Measurements from ENCODE around the gene MRPS18A. TPM values are rescaled to one million over a fixed set of nuclear protein-coding genes. Genes with fewer than 3 reads are reported as not detected.

The MRPS18A gene
- total RNA-seq, 1 donor from 2014 or later: 79.5 TPM

DNA sequence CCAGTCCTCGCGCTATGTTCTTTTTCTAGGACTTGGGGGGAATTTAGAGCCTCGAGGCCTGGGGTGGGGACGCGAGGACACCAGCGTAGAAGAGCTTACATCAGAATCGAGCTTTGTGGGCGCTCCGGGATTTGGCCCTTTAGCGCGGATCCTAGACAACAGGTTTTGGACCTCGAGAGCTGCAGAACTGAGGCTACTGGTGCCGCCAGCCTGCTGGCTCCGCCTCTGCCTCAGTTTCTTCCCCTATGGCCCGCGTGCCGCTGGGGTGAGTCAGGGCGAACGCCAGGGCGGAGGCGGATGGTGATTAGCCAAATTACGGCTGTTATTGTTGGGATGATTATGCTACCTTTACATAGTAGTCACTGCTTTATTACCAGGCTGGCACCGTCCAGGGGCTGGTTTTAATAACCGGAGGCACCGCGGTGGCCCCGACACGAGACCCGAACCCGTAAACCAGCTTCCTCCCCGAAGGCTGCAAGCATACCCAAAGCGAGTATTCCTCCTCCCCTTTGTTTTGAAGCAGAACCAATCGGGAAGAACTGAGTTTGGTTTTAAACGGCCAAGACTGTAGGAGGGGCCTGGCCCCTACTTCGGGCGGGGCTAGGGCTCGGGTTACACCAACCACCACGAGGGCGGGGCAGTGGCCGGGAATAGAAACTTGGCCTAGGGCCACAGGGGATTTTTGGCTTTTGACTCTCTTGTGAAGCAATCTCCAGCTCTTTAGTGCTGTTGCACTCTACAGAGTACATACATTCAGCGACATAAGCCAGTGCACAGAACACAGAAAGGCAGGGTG, 57.9 kb downstream of the MRPS18A start:
- Histone ChIP-seq H3K27me3 (ENCODE audit: control insufficient read depth, insufficient read depth, low read length) (no peaks in the 10 kb centered on the region), H3K4me3 (ENCODE audit: low read depth, low read length) (peak overlapping the region; percentile 91), H3K36me3 (ENCODE audit: control insufficient read depth, insufficient read depth, low read length) (peaks cover 15% of the 10 kb centered on the region)
- TF ChIP-seq, protein P1, sequence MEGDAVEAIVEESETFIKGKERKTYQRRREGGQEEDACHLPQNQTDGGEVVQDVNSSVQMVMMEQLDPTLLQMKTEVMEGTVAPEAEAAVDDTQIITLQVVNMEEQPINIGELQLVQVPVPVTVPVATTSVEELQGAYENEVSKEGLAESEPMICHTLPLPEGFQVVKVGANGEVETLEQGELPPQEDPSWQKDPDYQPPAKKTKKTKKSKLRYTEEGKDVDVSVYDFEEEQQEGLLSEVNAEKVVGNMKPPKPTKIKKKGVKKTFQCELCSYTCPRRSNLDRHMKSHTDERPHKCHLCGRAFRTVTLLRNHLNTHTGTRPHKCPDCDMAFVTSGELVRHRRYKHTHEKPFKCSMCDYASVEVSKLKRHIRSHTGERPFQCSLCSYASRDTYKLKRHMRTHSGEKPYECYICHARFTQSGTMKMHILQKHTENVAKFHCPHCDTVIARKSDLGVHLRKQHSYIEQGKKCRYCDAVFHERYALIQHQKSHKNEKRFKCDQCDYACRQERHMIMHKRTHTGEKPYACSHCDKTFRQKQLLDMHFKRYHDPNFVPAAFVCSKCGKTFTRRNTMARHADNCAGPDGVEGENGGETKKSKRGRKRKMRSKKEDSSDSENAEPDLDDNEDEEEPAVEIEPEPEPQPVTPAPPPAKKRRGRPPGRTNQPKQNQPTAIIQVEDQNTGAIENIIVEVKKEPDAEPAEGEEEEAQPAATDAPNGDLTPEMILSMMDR (IDR thresholded peaks at IDR 0.05; ENCODE audit: insufficient read depth, low read length, severe bottlenecking): no peak
- DNase-seq (ENCODE audit: low read depth): peak; percentile 97
- peak; percentile 89 for FAIRE-seq

DNA sequence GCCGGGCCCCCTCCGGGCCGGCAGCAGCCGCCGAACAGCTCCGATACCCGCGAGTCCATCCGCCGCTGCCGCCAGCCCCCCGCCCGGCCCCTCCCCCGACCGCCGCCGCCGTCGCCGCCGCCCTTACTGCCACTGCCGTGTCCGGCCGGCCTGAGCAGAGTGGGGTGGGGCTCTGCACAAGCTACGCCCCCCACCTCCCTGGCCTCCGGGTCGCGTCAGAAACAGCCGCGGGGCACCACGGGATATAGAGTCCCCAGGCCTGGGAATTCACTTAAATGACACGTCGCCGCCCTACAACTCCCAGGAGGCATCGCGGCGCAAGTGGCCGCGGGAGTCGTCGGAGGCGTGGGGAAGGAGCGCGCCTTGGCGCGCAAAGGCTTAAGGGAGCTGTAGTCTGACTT, 58.5 kb downstream of the MRPS18A start, which contains the start of gene GTPBP2:
Gene GTPBP2 (minus strand): TSS at position 161 of the 401 bp plus-strand sequence. CDS start 102 bp downstream, at position 59.
- peak; percentile 96 for DNase-seq (ENCODE audit: low read depth)
- TF ChIP-seq, protein P1 (IDR thresholded peaks at IDR 0.05; ENCODE audit: insufficient read depth, low read length, severe bottlenecking): no peak
- H3K36me3 ChIP-seq (ENCODE audit: control insufficient read depth, insufficient read depth, low read length): peaks cover 21% of the 10 kb centered on the region
- FAIRE-seq: no peak
- no peaks in the 10 kb centered on the region for H3K27me3 ChIP-seq (ENCODE audit: control insufficient read depth, insufficient read depth, low read length)
- peak within 1 kb of the TSS; percentile 91 for H3K4me3 ChIP-seq (ENCODE audit: low read depth, low read length)

DNA sequence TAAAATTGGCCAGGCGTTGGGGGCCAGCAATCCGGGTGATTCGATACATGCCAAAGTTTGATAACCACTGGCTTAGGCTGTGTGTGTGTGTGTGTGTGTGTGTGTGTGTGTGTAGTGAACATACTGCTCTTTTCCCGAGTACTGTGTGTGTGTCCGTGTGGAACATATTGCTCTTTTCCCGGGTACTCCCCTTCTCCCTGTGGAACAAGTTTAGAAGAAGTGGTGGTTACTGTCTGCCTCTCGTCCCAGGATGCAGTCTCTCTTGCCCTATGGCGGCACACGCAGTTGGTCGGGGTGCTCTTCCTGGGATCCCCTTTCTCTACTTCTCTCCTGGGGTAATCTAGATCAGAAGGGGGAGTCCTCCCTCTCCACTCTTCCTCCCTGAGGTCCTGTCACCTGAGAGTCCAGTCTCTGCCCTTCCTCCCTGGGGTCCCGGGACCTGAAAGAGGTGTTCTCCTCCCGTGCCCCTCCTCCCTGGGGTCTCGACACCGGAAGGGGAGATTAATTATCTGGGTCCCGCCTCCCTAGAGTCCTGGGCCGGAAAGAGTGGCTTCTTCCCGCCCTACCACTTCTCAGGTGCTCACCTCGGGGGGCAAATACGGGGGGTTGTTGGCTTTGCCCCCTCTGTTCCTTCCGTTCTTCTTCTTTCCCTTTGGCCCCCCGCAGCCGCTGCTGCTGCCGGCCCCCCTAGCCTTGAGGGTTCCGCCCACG, 59.0 kb downstream of the MRPS18A start:
- H3K36me3 ChIP-seq (ENCODE audit: control insufficient read depth, insufficient read depth, low read length): peaks cover 26% of the 10 kb centered on the region
- peak overlapping the region; percentile 91 for H3K4me3 ChIP-seq (ENCODE audit: low read depth, low read length)
- DNase-seq (ENCODE audit: low read depth): peak; percentile 18
- no peaks in the 10 kb centered on the region for H3K27me3 ChIP-seq (ENCODE audit: control insufficient read depth, insufficient read depth, low read length)
- TF ChIP-seq, protein P1 (IDR thresholded peaks at IDR 0.05; ENCODE audit: insufficient read depth, low read length, severe bottlenecking): no peak
- FAIRE-seq: no peak

DNA sequence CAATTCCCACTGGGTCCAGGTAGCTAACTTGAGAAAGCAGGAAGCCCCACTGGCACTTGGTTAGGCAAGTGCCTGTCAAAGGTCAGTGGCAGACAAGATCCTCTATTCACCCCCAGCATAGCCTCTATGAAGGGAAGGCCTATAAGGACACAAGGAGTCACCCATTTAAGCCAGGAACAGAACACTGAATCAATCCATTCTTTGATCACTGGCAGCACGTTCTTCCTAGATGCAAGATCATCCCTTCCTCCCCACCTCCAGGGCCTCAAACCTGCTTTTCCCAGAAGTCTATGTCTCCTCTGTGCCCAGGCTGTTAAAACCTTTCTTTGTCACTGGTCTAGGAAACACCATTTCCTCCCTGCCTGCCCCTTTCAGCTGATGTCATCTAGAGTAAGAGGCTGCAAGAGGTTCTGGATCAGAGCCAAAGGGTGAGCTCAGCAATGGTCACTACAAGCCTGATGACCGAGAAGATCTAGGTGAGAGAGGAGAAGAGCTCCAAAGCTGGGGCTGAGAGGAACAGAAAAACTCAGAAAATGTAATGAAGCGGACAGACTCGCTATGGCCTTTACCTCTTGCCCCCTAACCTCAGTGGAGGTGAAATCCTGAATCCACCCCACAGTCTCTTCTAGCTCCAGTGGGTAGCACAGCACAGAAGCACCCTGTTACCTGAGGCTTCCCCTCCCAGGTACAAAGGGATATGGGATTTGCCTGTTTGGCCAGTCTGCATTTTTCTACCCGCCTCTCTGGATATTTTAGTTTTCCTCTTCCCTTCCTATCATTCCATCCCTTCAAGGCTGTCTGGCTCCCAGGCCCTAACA, 60.4 kb downstream of the MRPS18A start:
- Histone ChIP-seq H3K4me3 (ENCODE audit: low read depth, low read length) (peak overlapping the region; percentile 91), H3K27me3 (ENCODE audit: control insufficient read depth, insufficient read depth, low read length) (no peaks in the 10 kb centered on the region), H3K36me3 (ENCODE audit: control insufficient read depth, insufficient read depth, low read length) (peaks cover 33% of the 10 kb centered on the region)
- FAIRE-seq (peak; percentile 32), DNase-seq (ENCODE audit: low read depth) (peak; percentile 94)
- TF ChIP-seq, protein P1 (IDR thresholded peaks at IDR 0.05; ENCODE audit: insufficient read depth, low read length, severe bottlenecking): no peak

DNA sequence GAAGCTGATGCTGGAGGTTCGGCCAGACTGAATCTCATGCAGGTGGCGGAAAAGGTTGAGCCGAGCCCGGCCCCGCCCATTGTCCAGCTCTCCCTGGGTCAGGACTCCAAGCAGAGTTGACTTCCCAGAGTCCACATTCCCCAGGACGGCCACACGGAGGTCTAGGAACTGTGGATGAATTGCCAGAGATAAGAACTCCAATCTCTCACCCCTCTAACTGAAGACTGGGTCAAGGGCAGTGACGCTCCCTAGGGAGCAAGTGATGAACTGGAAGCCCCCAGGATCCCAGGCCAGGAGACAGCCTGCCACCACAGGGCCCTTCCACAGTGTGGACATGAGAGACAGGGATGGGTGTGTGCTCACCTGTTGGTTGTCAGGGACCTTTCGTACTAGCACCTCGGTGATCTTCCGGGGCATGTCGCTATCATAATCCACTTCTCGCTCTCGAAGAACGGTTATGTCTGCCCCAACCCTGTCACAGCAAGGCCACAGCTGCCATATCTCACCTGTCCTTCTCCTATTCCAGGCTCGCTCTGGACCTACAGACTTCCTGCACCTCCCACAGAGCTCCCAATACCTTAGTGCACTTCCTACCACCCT, 62.1 kb downstream of the MRPS18A start:
- no peak for DNase-seq (ENCODE audit: low read depth)
- Histone ChIP-seq H3K27me3 (ENCODE audit: control insufficient read depth, insufficient read depth, low read length) (no peaks in the 10 kb centered on the region), H3K4me3 (ENCODE audit: low read depth, low read length) (no peak overlapping the region), H3K36me3 (ENCODE audit: control insufficient read depth, insufficient read depth, low read length) (peaks cover 47% of the 10 kb centered on the region)
- FAIRE-seq: no peak
- TF ChIP-seq, protein P1 (IDR thresholded peaks at IDR 0.05; ENCODE audit: insufficient read depth, low read length, severe bottlenecking): no peak

All from bronchial epithelial cell (primary cell).